GM12865 (cell line): ENCODE measurements around the gene PDXK.

Source experiments
- DNase-seq: peaks from one replicate; pipeline ENCODE4 v3.0.0; 2010; ENCODE audit warnings: low read depth
- H3K4me3 ChIP-seq: 2 replicates; pipeline ENCODE4 v1.5.1; 2011; ENCODE audit warnings: mild to moderate bottlenecking, low read depth, low read length, control low read depth
- TF ChIP-seq, protein P1 (sequence below): IDR thresholded peaks from 2 replicates; pipeline ENCODE4 v1.5.1; 2011; ENCODE audit warnings: low read length, control low read depth, low read depth, inconsistent platforms; ENCODE audit not compliant: insufficient read depth; ENCODE audit errors: missing control alignments

PDXK gene

DNA sequence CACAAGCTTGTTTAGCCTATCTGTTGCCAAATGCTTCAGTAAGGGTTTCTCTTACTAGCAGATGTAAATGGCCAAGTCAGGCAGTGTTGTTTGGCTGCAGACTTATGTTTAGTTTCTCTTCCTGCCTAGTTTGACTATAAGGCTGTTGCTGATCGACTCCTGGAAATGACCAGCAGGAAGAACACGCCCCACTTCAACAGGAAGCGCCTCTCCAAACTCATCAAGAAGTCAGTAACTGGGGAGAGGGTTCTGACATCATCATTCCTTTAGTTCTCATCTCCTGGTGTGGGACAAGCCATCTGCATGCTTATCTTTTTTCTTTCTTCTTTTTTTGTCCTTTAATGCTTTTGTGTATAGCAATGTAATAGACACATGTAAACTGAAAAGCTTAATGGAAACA, 34.5 kb upstream of the PDXK start:
- H3K4me3 ChIP-seq = no peak overlapping the region
- TF ChIP-seq, protein P1, sequence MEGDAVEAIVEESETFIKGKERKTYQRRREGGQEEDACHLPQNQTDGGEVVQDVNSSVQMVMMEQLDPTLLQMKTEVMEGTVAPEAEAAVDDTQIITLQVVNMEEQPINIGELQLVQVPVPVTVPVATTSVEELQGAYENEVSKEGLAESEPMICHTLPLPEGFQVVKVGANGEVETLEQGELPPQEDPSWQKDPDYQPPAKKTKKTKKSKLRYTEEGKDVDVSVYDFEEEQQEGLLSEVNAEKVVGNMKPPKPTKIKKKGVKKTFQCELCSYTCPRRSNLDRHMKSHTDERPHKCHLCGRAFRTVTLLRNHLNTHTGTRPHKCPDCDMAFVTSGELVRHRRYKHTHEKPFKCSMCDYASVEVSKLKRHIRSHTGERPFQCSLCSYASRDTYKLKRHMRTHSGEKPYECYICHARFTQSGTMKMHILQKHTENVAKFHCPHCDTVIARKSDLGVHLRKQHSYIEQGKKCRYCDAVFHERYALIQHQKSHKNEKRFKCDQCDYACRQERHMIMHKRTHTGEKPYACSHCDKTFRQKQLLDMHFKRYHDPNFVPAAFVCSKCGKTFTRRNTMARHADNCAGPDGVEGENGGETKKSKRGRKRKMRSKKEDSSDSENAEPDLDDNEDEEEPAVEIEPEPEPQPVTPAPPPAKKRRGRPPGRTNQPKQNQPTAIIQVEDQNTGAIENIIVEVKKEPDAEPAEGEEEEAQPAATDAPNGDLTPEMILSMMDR = no peak
- no peak for DNase-seq

DNA sequence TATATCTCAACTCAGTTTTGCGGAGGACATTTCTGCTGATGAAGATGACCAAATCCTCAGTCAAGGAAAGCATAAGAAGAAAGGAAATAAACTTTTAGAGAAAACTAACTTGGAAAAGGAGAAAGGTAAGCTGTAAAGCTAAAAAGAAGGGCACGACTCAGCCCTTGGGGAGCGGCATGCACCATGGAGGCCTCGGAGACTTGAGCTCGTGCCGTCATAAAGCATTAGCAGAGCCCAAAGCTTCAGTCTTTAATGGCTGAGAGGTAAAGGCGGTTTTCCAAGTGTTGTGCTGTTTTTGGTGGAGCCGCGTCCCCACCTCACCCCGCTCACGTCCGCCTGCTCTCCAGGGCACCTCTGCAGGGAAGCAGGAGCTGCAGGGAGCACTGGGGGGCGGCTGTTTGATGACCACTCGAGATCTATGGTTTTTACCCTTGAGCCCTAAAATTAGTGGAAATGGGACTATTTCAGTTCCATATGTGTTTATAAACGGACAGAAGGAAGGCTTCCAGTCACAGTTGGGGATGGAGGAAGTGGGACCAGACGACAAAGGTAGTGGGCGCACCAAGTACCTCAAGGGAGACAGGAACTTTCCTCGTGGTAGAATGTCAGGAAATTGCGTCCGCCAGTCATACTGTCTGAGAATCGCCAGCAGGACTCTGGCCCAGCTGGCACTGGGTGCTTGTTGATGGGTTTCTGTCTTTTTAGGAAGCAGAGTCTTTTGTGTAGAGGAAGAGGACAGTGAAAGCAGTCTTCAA, 31.9 kb upstream of the PDXK start:
- TF ChIP-seq, protein P1 = no peak
- H3K4me3 ChIP-seq = no peak overlapping the region
- DNase-seq = no peak

DNA sequence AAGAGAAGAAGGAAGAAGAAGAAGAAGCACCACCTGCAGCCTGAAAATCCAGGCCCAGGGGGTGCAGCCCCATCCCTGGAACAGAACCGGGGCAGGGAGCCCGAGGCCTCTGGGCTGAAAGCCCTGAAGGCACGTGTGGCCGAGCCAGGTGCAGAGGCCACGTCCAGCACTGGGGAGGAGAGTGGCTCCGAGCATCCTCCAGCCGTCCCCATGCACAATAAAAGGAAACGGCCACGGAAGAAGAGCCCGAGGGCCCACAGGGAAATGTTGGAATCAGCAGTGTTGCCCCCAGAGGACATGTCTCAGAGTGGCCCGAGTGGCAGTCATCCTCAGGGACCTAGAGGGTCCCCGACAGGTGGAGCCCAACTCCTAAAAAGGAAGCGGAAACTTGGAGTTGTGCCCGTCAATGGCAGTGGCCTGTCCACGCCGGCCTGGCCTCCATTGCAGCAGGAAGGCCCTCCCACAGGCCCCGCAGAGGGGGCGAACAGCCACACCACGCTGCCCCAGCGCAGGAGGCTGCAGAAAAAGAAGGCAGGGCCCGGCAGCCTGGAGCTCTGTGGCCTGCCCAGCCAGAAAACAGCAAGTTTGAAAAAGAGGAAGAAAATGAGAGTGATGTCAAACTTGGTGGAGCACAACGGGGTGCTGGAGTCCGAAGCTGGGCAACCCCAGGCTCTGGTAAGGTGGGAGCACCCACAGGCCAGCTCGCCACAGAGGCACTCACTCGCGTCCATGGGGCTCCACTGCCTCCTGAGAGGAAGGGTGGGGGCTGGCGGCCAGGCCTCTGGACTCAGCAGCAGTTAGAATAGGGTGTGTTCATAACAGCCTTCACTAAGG, 31.1 kb upstream of the PDXK start:
- TF ChIP-seq, protein P1 = no peak
- H3K4me3 ChIP-seq = no peak overlapping the region
- DNase-seq = no peak

DNA sequence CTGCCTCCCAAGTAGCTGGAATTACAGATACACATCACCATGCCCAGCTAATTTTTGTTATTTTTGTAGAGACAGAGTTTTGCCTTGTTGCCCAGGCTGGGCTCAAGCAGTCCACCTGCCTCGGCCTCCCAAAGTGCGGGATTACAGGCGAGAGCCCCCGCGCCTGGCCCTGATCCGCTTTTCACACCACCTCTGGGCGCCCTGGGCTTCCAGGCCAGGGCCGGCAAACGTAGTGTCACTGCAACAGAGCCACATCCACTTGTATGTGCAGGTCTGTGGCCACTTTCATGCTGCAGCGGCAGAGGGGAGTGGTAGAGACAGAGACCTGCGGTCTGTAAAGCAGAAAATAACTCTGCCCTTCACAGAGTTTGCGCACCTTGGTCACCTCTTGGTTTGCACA, 30.0 kb upstream of the PDXK start:
- no peak overlapping the region for H3K4me3 ChIP-seq
- TF ChIP-seq, protein P1 = no peak
- DNase-seq = no peak

DNA sequence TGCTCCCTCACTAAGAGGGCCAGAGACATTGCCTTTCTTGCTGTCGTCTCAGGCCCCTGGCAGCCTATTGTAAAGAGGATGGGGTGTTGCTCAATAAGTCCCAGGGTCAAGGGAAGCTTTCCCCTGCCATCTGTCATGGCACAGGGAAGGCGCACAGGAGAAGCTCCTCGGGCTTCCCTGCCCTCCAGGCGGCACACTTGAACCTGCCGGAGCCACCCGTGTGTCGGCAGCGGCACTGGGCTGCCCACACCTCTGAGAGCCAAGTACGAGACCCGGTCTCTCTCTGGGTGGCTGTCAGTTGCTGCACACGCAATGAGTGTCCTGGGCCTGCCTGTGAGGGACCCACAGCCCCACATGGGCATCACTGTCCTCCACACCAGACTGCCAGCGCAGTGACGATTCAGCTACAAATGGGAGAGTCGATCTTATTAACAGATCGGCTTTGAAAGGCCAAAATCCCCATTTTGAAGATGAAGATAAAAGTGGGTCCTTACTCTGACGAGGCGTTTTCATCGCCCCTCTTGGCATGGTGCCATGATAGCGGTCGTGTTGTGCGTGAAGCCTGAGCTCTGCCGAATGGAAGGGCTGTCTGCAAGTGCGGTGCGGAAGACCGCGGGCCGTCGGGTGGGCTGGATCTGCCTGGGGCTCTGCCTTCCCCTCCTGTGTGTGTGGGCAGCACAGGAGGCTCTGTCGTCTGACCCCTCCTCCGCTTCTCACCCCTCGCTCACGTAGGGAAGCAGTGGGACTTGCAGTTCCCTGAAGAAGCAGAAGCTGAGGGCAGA, 29.2 kb upstream of the PDXK start:
- TF ChIP-seq, protein P1 = no peak
- no peak for DNase-seq
- no peak overlapping the region for H3K4me3 ChIP-seq

DNA sequence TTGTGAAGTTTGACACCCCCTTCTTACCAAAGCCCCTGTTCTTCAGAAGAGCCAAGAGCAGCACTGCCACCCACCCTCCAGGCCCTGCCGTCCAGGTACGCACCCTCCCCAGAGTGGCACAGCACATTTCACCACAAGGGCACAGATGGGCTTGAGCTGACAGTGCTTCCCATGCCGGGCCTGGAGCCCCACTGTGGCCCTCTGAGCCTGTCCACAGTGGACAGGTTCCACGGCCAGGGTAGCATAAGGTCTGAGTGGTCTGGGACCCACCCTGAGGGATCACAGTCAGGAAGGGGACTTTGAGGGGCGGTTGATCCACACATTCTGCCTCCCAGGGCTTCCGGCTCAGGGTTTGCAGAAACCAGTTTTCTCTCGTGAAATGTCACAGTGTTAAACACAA, 28.6 kb upstream of the PDXK start:
- TF ChIP-seq, protein P1 = no peak
- H3K4me3 ChIP-seq = no peak overlapping the region
- DNase-seq = no peak
